Thyroid gland (tissue), 4 donors: Measurements from ENCODE around the gene HK3. TPM values are rescaled to one million over a fixed set of nuclear protein-coding genes. Genes with fewer than 3 reads are reported as not detected.

Experiments
- DNase-seq, 2 donors: peaks; one replicate each; pipeline ENCODE4 v3.0.0-alpha.2; 2019
- H3K27ac ChIP-seq, 3 donors: fragments of 200-600 bp; sonication (generic); 1 replicate in 2 of 3; 2 replicates in 1 of 3; pipeline ENCODE4 v1.5.1; 2016 to 2019; ENCODE audit warnings: mild to moderate bottlenecking in 1 of 3, moderate library complexity in 1 of 3
- H3K27me3 ChIP-seq: fragments of 200-600 bp; sonication (generic); one replicate; pipeline ENCODE4 v1.5.1; 2019
- H3K36me3 ChIP-seq, 2 donors: fragments of 200-600 bp; sonication (generic); one replicate each; pipeline ENCODE4 v1.5.1; 2016 to 2019
- H3K4me1 ChIP-seq, 2 donors: fragments of 200-600 bp; sonication (generic); one replicate each; pipeline ENCODE4 v1.5.1; 2017 to 2019
- H3K4me3 ChIP-seq, 3 donors: fragments of 200-600 bp; sonication (generic); replicated peaks in 1 of 3; 1 replicate in 2 of 3; 2 replicates in 1 of 3; pipeline ENCODE4 v1.5.1; 2016; ENCODE audit warnings: mild to moderate bottlenecking in 1 of 3
- H3K9me3 ChIP-seq: fragments of 200-600 bp; sonication (generic); one replicate; pipeline ENCODE4 v1.5.1; 2017
- POLR2A ChIP-seq, 2 donors: fragments of 450-650 bp; IDR thresholded peaks; one replicate each; pipeline ENCODE4 v1.6.1; 2017; ENCODE audit warnings: antibody characterized with exemption in 2 of 2, mild to moderate bottlenecking in 2 of 2, moderate library complexity in 1 of 2
- WGBS, 2 donors: methylation state at CpG; one replicate each; pipeline ENCODE4 v1.1.5; 2017; 5-methylcytosine and 5-hydroxymethylcytosine counted together
- intact Hi-C: fragments of 100-400 bp; cut with DNase I; formaldehyde crosslinking; loops from one replicate; pipeline ENCODE4 v1.15.1; 2023
- total RNA-seq, 4 donors: library from RNA; depleted of rRNA; stranded (reverse); fragments of >200 nt; gene quantifications; one replicate each; pipeline ENCODE4 v1.2.3, GENCODE V29; 2016
- TF ChIP-seq, protein P1 (sequence below), 6 experiments: fragments of 200-600 bp in 3 of 6; fragments of 450-650 bp in 3 of 6; sonication (generic) in 3 of 6; IDR thresholded peaks; one replicate each; pipeline ENCODE4 v1.5.1; 2016 to 2019; ENCODE audit warnings: antibody characterized with exemption in 6 of 6, mild to moderate bottlenecking in 2 of 6, inconsistent platforms in 1 of 6, moderate library complexity in 1 of 6

Gene HK3
- total RNA-seq, 4 donors from 2014 or later = 0.67 to 3.1 (median 2.1) TPM

DNA sequence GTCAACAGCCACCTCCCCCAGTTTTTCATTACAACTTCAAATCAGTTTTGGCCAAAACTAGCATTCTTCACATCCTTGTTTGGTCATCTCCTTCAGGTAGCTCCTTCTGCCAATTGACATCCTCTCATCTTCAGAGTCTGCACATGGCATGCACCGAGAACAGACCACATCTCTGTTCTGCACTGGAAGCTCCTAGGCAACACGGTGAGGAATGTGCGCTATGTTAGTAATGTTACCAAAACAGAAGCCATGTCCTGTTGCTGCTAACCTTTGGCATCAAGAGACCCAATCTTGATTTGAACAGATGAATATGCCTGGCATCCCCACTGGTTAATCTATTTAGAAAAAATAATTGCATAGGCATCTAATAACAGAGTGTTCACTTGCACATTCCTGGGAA lies 5.1 kb upstream of the HK3 start:
- 88 to 92% methylated on average over 3 of the region's 3 CpGs for WGBS, 2 donors

GRCh38 chr5:176902911-176903664 lies 3.9 kb upstream of the HK3 start:
- Histone ChIP-seq H3K9me3 (no peaks in the 10 kb centered on the region), H3K36me3 (peaks cover 47 to 49% of the 10 kb centered on the region in 2 donors), H3K4me1 (no peaks in the 10 kb centered on the region), H3K27me3 (no peaks in the 10 kb centered on the region), H3K4me3 (no peak overlapping the region), H3K27ac (no peak overlapping the region)
- TF ChIP-seq, protein P1, sequence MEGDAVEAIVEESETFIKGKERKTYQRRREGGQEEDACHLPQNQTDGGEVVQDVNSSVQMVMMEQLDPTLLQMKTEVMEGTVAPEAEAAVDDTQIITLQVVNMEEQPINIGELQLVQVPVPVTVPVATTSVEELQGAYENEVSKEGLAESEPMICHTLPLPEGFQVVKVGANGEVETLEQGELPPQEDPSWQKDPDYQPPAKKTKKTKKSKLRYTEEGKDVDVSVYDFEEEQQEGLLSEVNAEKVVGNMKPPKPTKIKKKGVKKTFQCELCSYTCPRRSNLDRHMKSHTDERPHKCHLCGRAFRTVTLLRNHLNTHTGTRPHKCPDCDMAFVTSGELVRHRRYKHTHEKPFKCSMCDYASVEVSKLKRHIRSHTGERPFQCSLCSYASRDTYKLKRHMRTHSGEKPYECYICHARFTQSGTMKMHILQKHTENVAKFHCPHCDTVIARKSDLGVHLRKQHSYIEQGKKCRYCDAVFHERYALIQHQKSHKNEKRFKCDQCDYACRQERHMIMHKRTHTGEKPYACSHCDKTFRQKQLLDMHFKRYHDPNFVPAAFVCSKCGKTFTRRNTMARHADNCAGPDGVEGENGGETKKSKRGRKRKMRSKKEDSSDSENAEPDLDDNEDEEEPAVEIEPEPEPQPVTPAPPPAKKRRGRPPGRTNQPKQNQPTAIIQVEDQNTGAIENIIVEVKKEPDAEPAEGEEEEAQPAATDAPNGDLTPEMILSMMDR (IDR thresholded peaks at IDR 0.05) = no peak
- TF ChIP-seq POLR2A (IDR thresholded peaks at IDR 0.05) = no peak
- 92 to 94% methylated on average over 5 of the region's 5 CpGs for WGBS, 2 donors
- intact Hi-C loops = no loop called here
- no peak for DNase-seq

More for the DNA sequence above, 5.1 kb upstream of the HK3 start:
- Histone ChIP-seq H3K27me3 (no peaks in the 10 kb centered on the region), H3K9me3 (no peaks in the 10 kb centered on the region), H3K27ac (no peak overlapping the region), H3K4me1 (no peaks in the 10 kb centered on the region), H3K4me3 (no peak overlapping the region), H3K36me3 (peaks cover 51 to 54% of the 10 kb centered on the region in 2 donors)
- intact Hi-C loops = no loop called here
- no peak for TF ChIP-seq POLR2A (IDR thresholded peaks at IDR 0.05)
- TF ChIP-seq, protein P1 (IDR thresholded peaks at IDR 0.05) = no peak
- DNase-seq = no peak

DNA sequence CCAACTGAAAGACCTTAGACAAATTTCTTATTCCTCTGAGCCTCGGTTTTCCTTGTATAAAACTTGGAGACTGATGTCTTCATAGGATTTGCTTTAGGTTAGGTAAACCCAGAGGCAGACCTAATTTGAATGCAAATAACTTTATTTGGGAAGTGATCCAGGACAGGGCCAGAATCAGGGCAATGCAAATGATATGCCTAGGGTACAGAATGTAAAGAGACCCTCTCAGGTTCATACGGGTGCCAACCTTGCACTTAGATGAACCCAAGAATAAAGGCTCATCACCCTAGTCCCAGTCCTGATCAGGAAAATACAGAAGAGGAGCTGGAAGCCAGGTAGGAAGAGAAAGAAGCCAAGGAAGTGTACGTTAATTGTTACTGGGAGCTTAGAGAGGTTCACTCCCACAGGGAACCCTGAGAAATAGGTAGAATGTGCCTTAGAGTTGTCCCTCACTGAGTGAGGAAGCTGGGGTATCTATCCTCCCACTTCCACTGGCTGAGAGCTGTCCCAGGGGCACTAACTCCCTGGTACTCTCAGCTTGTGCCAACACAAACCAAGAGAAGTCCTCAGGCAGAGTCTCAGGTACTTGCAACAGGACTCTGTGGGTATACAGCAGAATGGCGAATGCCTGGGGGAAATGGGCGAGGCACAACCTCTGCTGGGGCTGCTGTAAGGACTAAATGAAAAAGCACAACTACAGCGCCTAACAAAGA lies 3.1 kb upstream of the HK3 start:
- H3K4me1 ChIP-seq = no peaks in the 10 kb centered on the region
- intact Hi-C loops = no loop called here
- no peaks in the 10 kb centered on the region for H3K27me3 ChIP-seq
- H3K9me3 ChIP-seq = no peaks in the 10 kb centered on the region
- peaks cover 39 to 40% of the 10 kb centered on the region in 2 donors for H3K36me3 ChIP-seq
- no peak overlapping the region for H3K4me3 ChIP-seq
- no peak for DNase-seq
- TF ChIP-seq POLR2A (IDR thresholded peaks at IDR 0.05) = no peak
- TF ChIP-seq, protein P1 (IDR thresholded peaks at IDR 0.05) = no peak
- H3K27ac ChIP-seq = no peak overlapping the region
- 92 to 93% methylated on average over 6 of the region's 6 CpGs for WGBS, 2 donors

DNA sequence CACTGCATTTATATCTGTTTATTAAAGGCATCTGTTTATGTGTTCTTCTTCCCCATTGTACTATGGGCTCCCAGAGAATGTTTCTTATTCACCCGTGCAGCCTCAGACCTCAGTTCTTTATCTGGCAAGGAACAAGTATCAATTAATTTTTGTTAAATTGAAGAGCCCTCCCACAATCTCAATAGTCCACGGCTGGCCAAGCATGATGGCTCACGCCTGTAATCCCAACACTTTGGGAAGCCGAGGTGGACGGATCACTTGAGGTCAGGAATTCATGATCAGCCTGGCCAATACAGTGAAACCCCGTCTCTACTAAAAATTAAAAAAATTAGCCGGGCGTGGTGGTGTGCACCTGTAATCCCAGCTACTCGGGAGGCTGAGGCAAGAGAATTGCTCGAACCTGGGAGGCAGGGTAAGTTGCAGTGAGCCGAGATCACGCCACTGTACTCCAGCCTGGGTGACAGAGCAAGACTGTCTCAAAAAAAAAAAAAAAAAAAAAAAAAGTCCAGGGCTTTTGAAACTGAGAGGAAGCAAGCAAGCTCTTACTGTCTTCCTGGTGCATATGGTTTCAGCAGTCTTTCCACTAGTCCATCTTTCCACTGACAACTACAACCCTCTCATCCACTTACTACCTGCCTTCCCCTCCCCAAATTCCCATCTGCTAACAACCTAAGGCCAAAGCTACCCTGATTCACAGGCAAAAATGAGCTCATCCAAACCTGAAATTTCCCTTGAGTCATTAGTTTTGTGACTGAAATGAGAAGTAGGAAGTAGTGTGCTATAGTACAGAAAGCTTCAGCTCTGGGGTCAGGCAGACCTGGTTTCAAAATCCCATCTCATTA lies 2.3 kb upstream of the HK3 start:
- no peak for TF ChIP-seq POLR2A (IDR thresholded peaks at IDR 0.05)
- TF ChIP-seq, protein P1 (IDR thresholded peaks at IDR 0.05) = no peak
- WGBS, 2 donors = 85 to 89% methylated on average over 12 of the region's 12 CpGs
- H3K27me3 ChIP-seq = no peaks in the 10 kb centered on the region
- intact Hi-C loops = no loop called here
- H3K4me1 ChIP-seq = no peaks in the 10 kb centered on the region
- DNase-seq = no peak
- no peak overlapping the region for H3K27ac ChIP-seq
- no peak overlapping the region for H3K4me3 ChIP-seq
- no peaks in the 10 kb centered on the region for H3K9me3 ChIP-seq
- peaks cover 31 to 32% of the 10 kb centered on the region in 2 donors for H3K36me3 ChIP-seq
